IPS-18c (cell line): ENCODE results near the gene PSG7.
"Not testable (repeated sequence)": the region's sequence is repeated elsewhere in the genome, so short reads cannot be mapped to it uniquely, and the experiment has no call there.

ENCODE experiments used
- H3K4me3 ChIP-seq: 2 replicates; pipeline ENCODE4 v1.7.0; 2013; ENCODE audit warnings: low read depth, mild to moderate bottlenecking, low read length, moderate library complexity; ENCODE audit not compliant: insufficient read depth
- H3K9me3 ChIP-seq: one replicate; pipeline ENCODE4 v1.6.1; 2013; ENCODE audit warnings: mild to moderate bottlenecking, low read length, moderate library complexity; ENCODE audit not compliant: control insufficient read depth, insufficient read depth

Gene PSG7

DNA sequence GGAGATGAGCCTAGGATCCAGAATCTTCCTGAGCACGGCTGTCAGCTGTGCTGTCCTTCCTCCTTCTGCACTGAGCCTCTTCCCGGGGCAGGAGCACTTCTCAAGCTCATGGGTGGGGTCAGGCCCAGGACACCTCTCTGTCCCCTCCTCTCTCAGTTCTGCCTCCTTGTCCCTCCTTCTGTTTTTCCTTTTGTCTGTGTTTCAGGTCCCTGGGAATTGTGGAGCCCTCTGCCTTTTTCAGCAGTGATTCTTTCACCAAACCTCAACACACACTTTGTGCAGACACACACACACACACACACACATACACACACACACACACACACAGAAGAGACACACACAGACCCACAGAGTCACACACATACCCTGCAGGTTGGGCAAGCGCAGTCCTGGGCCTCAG lies at the start of gene PSG7:
PSG7 (minus strand) TSS at position 101 of the 400 bp plus-strand sequence. CDS start 131 bp downstream, outside the sequence.
- H3K9me3 ChIP-seq, H3K4me3 ChIP-seq: not testable (repeated sequence)

DNA sequence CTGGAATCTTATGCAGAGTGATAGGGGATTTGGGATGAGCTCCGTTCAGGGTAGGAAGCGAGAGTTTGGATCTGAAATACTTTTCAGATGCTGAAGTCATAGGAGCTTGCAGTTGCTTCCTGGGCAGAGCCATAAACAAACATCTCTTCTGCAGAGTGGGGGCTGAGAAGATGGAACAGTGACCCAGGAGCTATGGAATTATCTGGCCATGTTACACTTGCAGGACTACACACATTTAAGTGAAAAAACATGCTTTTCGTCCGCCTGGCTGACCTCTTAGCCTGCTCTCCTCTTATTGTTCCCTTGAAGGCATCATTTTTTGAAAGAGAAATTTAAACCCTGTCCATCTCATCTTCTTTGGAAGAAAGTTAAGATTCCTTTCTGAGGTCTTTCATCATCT lies 48.6 kb upstream of the PSG7 start:
- no peaks in the 10 kb centered on the region for H3K9me3 ChIP-seq

GRCh38 chr19:42982111-42982510 lies 45.1 kb upstream of the PSG7 start:
- not testable (repeated sequence) for H3K9me3 ChIP-seq, H3K4me3 ChIP-seq

More for the DNA sequence above, 48.6 kb upstream of the PSG7 start:
- no peak overlapping the region for H3K4me3 ChIP-seq

GRCh38 chr19:42971451-42971850 lies 34.4 kb upstream of the PSG7 start:
- H3K4me3 ChIP-seq, H3K9me3 ChIP-seq: not testable (repeated sequence)

GRCh38 chr19:42965176-42965575 lies 28.2 kb upstream of the PSG7 start:
- H3K4me3 ChIP-seq: no peak overlapping the region

DNA sequence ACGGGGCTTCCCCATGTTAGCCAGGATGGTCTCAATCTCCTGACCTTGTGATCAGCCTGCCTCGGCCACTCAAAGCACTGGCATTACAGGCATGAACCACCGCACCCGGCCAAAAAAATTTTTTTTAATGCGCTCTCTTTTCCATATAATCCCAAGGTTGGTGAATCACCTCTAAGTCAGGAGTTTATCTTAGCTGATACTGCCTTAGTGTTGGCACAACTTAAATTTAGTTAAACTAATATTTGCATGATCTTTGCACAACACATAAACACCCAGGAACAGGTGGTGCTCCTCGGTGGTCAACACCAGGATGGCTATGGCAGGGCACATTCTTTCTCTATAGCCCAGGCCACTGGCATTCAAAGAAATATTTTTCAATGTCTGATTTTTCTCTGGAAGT lies 24.1 kb upstream of the PSG7 start:
- peaks cover 2% of the 10 kb centered on the region for H3K9me3 ChIP-seq
- no peak overlapping the region for H3K4me3 ChIP-seq

More at GRCh38 chr19:42965176-42965575, 28.2 kb upstream of the PSG7 start:
- no peaks in the 10 kb centered on the region for H3K9me3 ChIP-seq

- not testable (repeated sequence) for H3K4me3 ChIP-seq, H3K9me3 ChIP-seq
Measured at GRCh38 chr19:42952126-42952525, 15.1 kb upstream of the PSG7 start.

GRCh38 chr19:42951476-42951875 lies 14.5 kb upstream of the PSG7 start:
- H3K4me3 ChIP-seq, H3K9me3 ChIP-seq: not testable (repeated sequence)

- Histone ChIP-seq H3K9me3 (no peaks in the 10 kb centered on the region), H3K4me3 (no peak overlapping the region)
Measured at GRCh38 chr19:42942187-42942789, 5.3 kb upstream of the PSG7 start.

- H3K9me3 ChIP-seq: not testable (repeated sequence)
Measured at GRCh38 chr19:42934726-42935125, 2.3 kb downstream of the PSG7 start.

GRCh38 chr19:42934183-42934582 lies 2.8 kb downstream of the PSG7 start:
- H3K4me3 ChIP-seq, H3K9me3 ChIP-seq: not testable (repeated sequence)

More at GRCh38 chr19:42934726-42935125, 2.3 kb downstream of the PSG7 start:
- H3K4me3 ChIP-seq: not testable (repeated sequence)

DNA sequence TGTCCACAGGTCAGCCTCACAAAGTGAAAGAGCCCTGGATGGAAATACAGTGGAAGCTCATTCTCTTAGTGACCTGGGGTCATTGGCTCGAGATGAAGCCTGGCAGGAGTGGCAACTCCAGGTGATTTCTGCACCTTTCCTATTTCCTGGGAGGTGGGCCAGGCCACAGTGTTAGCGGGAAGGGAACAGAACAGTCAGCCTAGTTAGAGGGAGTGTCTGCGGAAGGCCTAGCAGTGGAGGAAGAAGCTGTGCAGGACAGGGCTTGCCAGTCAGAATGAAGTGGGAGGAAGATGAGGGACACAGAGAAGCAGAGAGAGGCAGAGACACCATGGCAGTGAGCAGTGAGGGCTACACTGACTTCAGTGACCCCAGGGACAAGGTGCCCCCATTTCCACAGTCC lies 3.6 kb downstream of the PSG7 start:
- H3K4me3 ChIP-seq, H3K9me3 ChIP-seq: not testable (repeated sequence)

DNA sequence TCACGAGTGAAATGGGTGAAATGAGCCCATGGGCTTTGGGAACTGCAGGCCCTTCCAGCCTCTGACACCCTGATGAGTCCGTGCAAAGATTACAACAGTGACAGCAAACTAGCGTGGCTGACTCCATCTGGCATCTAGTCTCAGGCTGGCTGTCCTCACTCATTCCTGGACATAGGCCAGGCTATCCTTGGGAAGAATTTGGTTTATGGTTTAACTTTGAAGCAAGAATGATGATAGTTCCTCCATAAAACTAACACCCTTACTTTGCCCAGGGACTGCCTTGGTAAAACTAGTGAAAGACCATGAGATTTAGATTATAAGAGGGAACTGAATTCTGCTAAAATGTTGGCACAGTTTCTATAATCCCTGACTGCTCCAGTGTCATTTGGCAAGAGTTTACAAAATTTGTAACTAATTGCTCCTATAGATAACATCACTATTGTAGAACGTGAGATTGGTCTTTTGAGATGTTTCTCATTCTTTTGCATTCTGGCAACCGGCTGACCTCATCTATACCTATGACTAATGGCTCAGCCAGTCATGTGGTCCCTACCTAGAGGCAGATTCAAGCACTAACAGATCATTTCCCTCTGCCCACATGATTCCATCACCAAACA lies 4.4 kb downstream of the PSG7 start:
- H3K4me3 ChIP-seq, H3K9me3 ChIP-seq: not testable (repeated sequence)

- not testable (repeated sequence) for H3K9me3 ChIP-seq
Measured at GRCh38 chr19:42930214-42930613, 6.8 kb downstream of the PSG7 start.

DNA sequence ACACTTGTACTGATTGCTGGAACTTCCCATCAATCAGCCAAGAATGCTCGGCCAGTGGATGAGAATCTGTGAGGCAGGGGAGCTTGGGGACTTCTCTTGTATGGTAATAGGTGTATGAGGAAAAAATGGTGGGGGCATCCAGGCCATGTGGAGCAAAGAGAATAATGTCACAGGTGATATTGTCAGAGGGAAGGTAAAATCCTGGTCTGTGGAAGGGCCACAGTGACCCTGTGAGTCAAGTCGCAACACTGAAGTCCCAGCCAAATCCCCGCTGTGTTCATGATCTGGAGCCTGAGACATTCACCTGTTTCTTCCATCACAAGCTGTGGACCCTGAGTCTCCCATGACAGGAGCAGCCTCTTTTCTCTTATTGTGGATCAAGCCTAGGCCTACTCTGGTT lies 8.1 kb downstream of the PSG7 start:
- H3K4me3 ChIP-seq: no peak overlapping the region

More at GRCh38 chr19:42930214-42930613, 6.8 kb downstream of the PSG7 start:
- H3K4me3 ChIP-seq: not testable (repeated sequence)

DNA sequence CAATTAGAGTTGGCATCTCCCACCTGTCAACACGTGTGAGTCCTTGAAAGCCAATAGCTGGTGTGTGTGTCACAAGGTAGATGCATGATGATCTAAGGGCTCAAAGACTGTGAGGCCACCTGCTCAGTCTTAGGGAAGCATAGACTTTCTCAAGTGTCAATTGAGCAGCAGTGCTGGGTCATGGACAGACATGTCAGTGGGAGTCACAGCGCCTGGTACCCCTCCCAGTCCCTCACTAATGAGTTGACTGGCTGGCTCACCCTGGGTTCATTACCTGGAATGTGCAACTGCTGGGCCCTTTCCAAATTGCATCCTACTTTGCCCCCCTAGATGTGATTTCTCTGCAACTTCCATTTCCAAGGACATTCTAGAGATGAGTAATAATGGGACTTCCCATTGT lies 10.2 kb downstream of the PSG7 start:
- Histone ChIP-seq H3K4me3 (no peak overlapping the region), H3K9me3 (no peaks in the 10 kb centered on the region)

More for the DNA sequence above, 8.1 kb downstream of the PSG7 start:
- no peaks in the 10 kb centered on the region for H3K9me3 ChIP-seq

DNA sequence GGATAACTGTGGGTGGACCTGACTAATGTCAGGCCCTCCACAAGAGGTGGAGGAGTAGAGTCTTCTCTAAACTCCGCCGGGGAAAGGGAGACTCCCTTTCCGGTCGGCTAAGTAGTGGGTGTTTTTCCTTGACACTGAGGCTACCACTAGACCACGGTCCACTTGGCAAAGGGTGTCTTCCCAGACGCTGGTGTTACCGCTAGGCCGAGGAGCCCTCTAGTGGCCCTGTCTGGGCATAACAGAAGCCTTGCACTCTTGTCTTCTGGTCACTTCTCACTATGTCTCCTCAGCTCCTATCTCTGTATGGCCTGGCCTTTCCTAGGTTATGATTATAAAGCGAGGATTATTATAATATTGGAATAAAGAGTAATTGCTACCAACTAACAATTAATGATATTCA lies 13.9 kb downstream of the PSG7 start:
- H3K9me3 ChIP-seq, H3K4me3 ChIP-seq: not testable (repeated sequence)

GRCh38 chr19:42920971-42921370 lies 16.0 kb downstream of the PSG7 start:
- H3K4me3 ChIP-seq, H3K9me3 ChIP-seq: not testable (repeated sequence)

DNA sequence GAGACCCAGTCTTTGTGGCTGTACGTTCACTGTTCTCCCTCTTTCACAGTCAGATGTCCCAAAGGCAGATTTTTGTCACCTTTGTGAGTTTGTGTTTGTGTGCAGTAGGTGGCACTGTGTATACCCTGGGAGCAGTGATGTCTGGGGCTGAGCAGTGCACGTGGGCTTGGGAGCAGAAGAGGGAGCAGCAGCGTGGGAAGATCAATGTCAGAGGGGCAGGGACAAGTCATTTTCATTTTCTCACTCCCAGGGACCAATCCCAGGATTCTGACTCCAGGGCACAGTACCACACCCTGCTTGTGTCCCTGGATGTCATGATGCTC lies 17.3 kb downstream of the PSG7 start:
- no peaks in the 10 kb centered on the region for H3K9me3 ChIP-seq

More for the DNA sequence above, 17.3 kb downstream of the PSG7 start:
- no peak overlapping the region for H3K4me3 ChIP-seq
